ENCODE measurements around the gene WBP1L. TPM values are rescaled to one million over a fixed set of nuclear protein-coding genes. Genes with fewer than 3 reads are reported as not detected.

WBP1L gene
- total RNA-seq, 2 experiments from 2014 or later, result 17.6 to 24.4 TPM

GRCh38 chr10:102752934-102753664 lies 9.4 kb downstream of the WBP1L start:
- TF ChIP-seq, protein P1, sequence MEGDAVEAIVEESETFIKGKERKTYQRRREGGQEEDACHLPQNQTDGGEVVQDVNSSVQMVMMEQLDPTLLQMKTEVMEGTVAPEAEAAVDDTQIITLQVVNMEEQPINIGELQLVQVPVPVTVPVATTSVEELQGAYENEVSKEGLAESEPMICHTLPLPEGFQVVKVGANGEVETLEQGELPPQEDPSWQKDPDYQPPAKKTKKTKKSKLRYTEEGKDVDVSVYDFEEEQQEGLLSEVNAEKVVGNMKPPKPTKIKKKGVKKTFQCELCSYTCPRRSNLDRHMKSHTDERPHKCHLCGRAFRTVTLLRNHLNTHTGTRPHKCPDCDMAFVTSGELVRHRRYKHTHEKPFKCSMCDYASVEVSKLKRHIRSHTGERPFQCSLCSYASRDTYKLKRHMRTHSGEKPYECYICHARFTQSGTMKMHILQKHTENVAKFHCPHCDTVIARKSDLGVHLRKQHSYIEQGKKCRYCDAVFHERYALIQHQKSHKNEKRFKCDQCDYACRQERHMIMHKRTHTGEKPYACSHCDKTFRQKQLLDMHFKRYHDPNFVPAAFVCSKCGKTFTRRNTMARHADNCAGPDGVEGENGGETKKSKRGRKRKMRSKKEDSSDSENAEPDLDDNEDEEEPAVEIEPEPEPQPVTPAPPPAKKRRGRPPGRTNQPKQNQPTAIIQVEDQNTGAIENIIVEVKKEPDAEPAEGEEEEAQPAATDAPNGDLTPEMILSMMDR (conservative IDR thresholded peaks at IDR 0.05; ENCODE audit: low read length), result peak; percentile 83
- TF ChIP-seq EZH2phosphoT487 (IDR thresholded peaks at IDR 0.05; ENCODE audit: borderline replicate concordance, low read depth, low read length), result no peak
- H3K27ac ChIP-seq (ENCODE audit: low read depth, low read length, poor library complexity, severe bottlenecking), result no peak overlapping the region
- H3K4me1 ChIP-seq (ENCODE audit: insufficient read depth, low read length, poor library complexity, severe bottlenecking), result peaks cover 4% of the 10 kb centered on the region
- H3K9me2 ChIP-seq (ENCODE audit: insufficient read depth, low read length), result no peaks in the 10 kb centered on the region
- H3K4me3 ChIP-seq (ENCODE audit: low read depth, low read length, poor library complexity, severe bottlenecking), result no peak overlapping the region
- CTCF ChIA-PET (ENCODE audit: unreplicated experiment), result no interaction called here
- no peaks in the 10 kb centered on the region for H3K36me3 ChIP-seq (ENCODE audit: insufficient read depth, low read length)
- no peaks in the 10 kb centered on the region for H3K9me3 ChIP-seq (ENCODE audit: low read length)
- H4K20me1 ChIP-seq (ENCODE audit: insufficient read depth, low read length), result no peaks in the 10 kb centered on the region
- intact Hi-C loops (cut with micrococcal nuclease; ENCODE audit: unreplicated experiment), result loop anchor here (2.0 to 5.0 kb wide), 2 partner anchors 74 to 148 kb away; no protein-coding TSS in a partner anchor
- peak; percentile 56 for DNase-seq (ENCODE audit: low spot score)
- H3K79me2 ChIP-seq (ENCODE audit: insufficient read depth, low read depth, low read length), result peaks cover 4% of the 10 kb centered on the region; the same call in 1 of the 2 replicates
- POLR2A ChIA-PET, result interaction anchor here (0.5 to 2.0 kb wide), 7 partner anchors 8 to 63 kb away, joined by 3 to 5 read pairs (median 3); partner anchors contain the start of gene WBP1L
- H2AFZ ChIP-seq (ENCODE audit: low read length), result no peak overlapping the region
- no peak overlapping the region for H3K4me2 ChIP-seq (ENCODE audit: low read length)
- BruUV-seq (replicated peaks), result no TSS peak

GRCh38 chr10:102753718-102754117 lies 10.0 kb downstream of the WBP1L start:
- Histone ChIP-seq H3K4me2 (ENCODE audit: low read length) (no peak overlapping the region), H3K9me3 (ENCODE audit: low read length) (no peaks in the 10 kb centered on the region), H2AFZ (ENCODE audit: low read length) (no peak overlapping the region), H3K27ac (ENCODE audit: low read depth, low read length, poor library complexity, severe bottlenecking) (no peak overlapping the region), H3K4me1 (ENCODE audit: insufficient read depth, low read length, poor library complexity, severe bottlenecking) (peaks cover 4% of the 10 kb centered on the region), H4K20me1 (ENCODE audit: insufficient read depth, low read length) (no peaks in the 10 kb centered on the region), H3K9me2 (ENCODE audit: insufficient read depth, low read length) (no peaks in the 10 kb centered on the region), H3K79me2 (ENCODE audit: insufficient read depth, low read depth, low read length) (peaks cover 4% of the 10 kb centered on the region; the same call in 1 of the 2 replicates), H3K36me3 (ENCODE audit: insufficient read depth, low read length) (no peaks in the 10 kb centered on the region), H3K4me3 (ENCODE audit: low read depth, low read length, poor library complexity, severe bottlenecking) (no peak overlapping the region)
- no peak for DNase-seq (ENCODE audit: low spot score)
- CTCF ChIA-PET (ENCODE audit: unreplicated experiment), result no interaction called here
- TSS peak; percentile 39 for BruUV-seq (replicated peaks)
- no peak for TF ChIP-seq EZH2phosphoT487 (IDR thresholded peaks at IDR 0.05; ENCODE audit: borderline replicate concordance, low read depth, low read length)
- TF ChIP-seq, protein P1 (conservative IDR thresholded peaks at IDR 0.05; ENCODE audit: low read length), result no peak
- intact Hi-C loops (cut with micrococcal nuclease; ENCODE audit: unreplicated experiment), result loop anchor here (2.0 to 5.0 kb wide), 2 partner anchors 74 to 147 kb away; no protein-coding TSS in a partner anchor
- POLR2A ChIA-PET, result interaction anchor here (1.5 to 1.9 kb wide), 2 partner anchors 9 to 16 kb away, joined by 4 to 5 read pairs; no protein-coding TSS in a partner anchor

- peaks cover 4% of the 10 kb centered on the region; the same call in 1 of the 2 replicates for H3K79me2 ChIP-seq (ENCODE audit: insufficient read depth, low read depth, low read length)
- no peak for DNase-seq (ENCODE audit: low spot score)
- no peak for TF ChIP-seq EZH2phosphoT487 (IDR thresholded peaks at IDR 0.05; ENCODE audit: borderline replicate concordance, low read depth, low read length)
- TF ChIP-seq, protein P1 (conservative IDR thresholded peaks at IDR 0.05; ENCODE audit: low read length), result no peak
- BruUV-seq (replicated peaks), result no TSS peak
- no peak overlapping the region for H3K4me3 ChIP-seq (ENCODE audit: low read depth, low read length, poor library complexity, severe bottlenecking)
- H3K4me1 ChIP-seq (ENCODE audit: insufficient read depth, low read length, poor library complexity, severe bottlenecking), result peaks cover 4% of the 10 kb centered on the region
- H3K9me2 ChIP-seq (ENCODE audit: insufficient read depth, low read length), result no peaks in the 10 kb centered on the region
- CTCF ChIA-PET (ENCODE audit: unreplicated experiment), result no interaction called here
- no peaks in the 10 kb centered on the region for H4K20me1 ChIP-seq (ENCODE audit: insufficient read depth, low read length)
- no peaks in the 10 kb centered on the region for H3K9me3 ChIP-seq (ENCODE audit: low read length)
- POLR2A ChIA-PET, result interaction anchor here (0.6 kb wide), 1 partner anchor 54 kb away, joined by 4 read pairs; no protein-coding TSS in a partner anchor
- intact Hi-C loops (cut with micrococcal nuclease; ENCODE audit: unreplicated experiment), result no loop called here
- peaks cover 6% of the 10 kb centered on the region; the same call in 1 of the 2 replicates for H3K36me3 ChIP-seq (ENCODE audit: insufficient read depth, low read length)
- H3K27ac ChIP-seq (ENCODE audit: low read depth, low read length, poor library complexity, severe bottlenecking), result no peak overlapping the region
- H2AFZ ChIP-seq (ENCODE audit: low read length), result no peak overlapping the region
- no peak overlapping the region for H3K4me2 ChIP-seq (ENCODE audit: low read length)
These were observed 13.6 kb downstream of the WBP1L start for GRCh38 chr10:102757323-102757722.
